Stimulated activated naive B cell treated with anti-CD40 and anti-IgM and Interleukin-4, amounts not matched to agents 10 μg/mL and 1 μg/mL and 100 μg/mL, for 72 hours (primary cell): ENCODE measurements around the gene KLHL17.
A peak's percentile ranks its signal among the peaks of the same experiment; 100 is the strongest.
"Not testable (repeated sequence)": the region's sequence is repeated elsewhere in the genome, so short reads cannot be mapped to it uniquely, and the experiment has no call there.

ENCODE experiments used
- ATAC-seq, 2 donors: fragments of 150-1000 bp; cut with Tn5 transposase; replicated peaks; 2 replicates each; pipeline ENCODE4 v1.10.0; 2021; ENCODE audit warnings: moderate library complexity in 1 of 2
- DNase-seq: peaks from one replicate; pipeline ENCODE4 v3.0.0; 2021
- H3K27ac Mint-ChIP-seq: one replicate; pipeline ENCODE4 v1.8.0; 2022; ENCODE audit warnings: mild to moderate bottlenecking, mixed read lengths
- H3K27me3 Mint-ChIP-seq, 2 donors: one replicate each; pipeline ENCODE4 v1.8.0; 2022; ENCODE audit warnings: mixed read lengths in 2 of 2
- H3K36me3 Mint-ChIP-seq, 2 donors: one replicate each; pipeline ENCODE4 v1.8.0; 2022; ENCODE audit warnings: mixed read lengths in 2 of 2, mild to moderate bottlenecking in 1 of 2
- H3K4me1 Mint-ChIP-seq, 2 donors: one replicate each; pipeline ENCODE4 v1.8.0; 2022; ENCODE audit warnings: mixed read lengths in 2 of 2, mild to moderate bottlenecking in 1 of 2
- H3K4me3 Mint-ChIP-seq, 2 donors: one replicate each; pipeline ENCODE4 v1.8.0; 2022; ENCODE audit warnings: mild to moderate bottlenecking in 2 of 2, mixed read lengths in 2 of 2, moderate library complexity in 1 of 2
- H3K9me3 Mint-ChIP-seq, 2 donors: one replicate each; pipeline ENCODE4 v1.8.0; 2022; ENCODE audit warnings: mixed read lengths in 2 of 2, mild to moderate bottlenecking in 1 of 2

Gene KLHL17

DNA sequence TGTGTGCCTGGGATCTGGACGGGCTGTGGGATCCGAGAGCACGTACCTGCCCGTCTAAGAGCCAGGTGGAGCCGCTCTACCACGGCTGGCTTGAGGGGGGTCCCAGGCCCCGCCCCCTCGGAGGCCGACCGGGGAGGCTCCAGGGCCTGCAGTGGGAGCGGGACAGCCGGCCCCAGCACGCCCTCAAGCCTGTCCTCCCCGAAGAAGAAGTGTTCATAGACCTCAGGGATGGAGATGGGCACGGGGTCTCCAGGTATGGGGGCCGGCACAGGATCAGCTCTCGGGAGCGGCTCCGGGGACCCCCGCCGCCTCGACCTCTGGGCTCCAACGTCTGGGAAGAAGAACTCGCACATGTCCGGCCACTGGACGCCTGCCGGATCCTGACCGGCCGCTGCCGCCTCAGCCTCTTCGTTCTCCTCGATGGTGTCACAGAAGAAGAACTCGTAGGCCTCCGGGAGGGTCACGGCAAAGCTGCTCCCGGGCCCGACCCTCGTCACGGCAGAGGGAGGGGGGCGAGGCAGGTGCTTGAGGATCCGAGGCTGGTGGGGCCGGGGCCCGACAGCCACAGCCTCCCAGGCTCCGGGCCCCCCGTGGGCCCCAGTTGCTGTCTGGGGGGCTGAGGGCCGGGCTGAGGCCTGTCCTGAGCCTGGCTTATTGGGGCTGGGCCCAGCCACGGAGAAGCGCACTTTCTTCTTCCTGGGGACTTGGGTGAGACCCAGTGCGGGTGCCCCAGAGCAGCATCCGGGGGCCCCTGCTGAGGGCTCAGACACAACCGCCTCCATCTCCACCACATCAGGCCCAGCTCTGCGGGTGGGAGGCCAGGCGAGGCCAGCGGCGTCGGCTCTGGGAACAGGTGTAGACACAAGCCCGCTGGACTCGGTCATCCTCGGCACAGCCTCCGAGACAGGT, 18.7 kb downstream of the KLHL17 start:
- Mint-ChIP-seq H3K27me3 (peaks cover 42 to 51% of the 10 kb centered on the region in 2 donors), H3K4me1 (peaks cover 9 to 13% of the 10 kb centered on the region in 2 donors), H3K36me3 (peaks cover 0 to 7% of the 10 kb centered on the region in 2 donors), H3K4me3 (no peak overlapping the region), H3K9me3 (peaks cover 0 to 4% of the 10 kb centered on the region in 2 donors), H3K27ac (no peak overlapping the region)
- DNase-seq = no peak
- no peak for ATAC-seq

DNA sequence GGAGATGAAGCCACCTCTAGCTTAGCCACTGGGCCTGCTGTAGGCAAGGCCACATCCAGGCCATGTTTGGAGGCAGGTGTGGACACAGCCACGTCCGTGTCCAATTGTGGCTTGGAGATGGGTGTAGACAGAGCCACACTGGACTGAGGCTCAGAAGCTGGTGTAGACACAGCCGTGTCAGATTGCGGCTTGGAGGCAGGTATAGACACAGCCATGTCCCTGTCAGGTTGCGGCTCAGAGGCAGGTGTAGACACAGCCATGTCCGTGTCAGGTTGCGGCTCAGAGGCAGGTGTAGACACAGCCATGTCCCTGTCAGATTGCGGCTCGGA, 19.3 kb downstream of the KLHL17 start:
- H3K4me3 Mint-ChIP-seq = no peak overlapping the region
- H3K4me1 Mint-ChIP-seq = peaks cover 9 to 13% of the 10 kb centered on the region in 2 donors
- no peak for DNase-seq
- no peak overlapping the region for H3K27ac Mint-ChIP-seq
- peaks cover 40 to 45% of the 10 kb centered on the region in 2 donors for H3K27me3 Mint-ChIP-seq
- peaks cover 0 to 4% of the 10 kb centered on the region in 2 donors for H3K9me3 Mint-ChIP-seq
- ATAC-seq = no peak
- peaks cover 0 to 7% of the 10 kb centered on the region in 2 donors for H3K36me3 Mint-ChIP-seq

DNA sequence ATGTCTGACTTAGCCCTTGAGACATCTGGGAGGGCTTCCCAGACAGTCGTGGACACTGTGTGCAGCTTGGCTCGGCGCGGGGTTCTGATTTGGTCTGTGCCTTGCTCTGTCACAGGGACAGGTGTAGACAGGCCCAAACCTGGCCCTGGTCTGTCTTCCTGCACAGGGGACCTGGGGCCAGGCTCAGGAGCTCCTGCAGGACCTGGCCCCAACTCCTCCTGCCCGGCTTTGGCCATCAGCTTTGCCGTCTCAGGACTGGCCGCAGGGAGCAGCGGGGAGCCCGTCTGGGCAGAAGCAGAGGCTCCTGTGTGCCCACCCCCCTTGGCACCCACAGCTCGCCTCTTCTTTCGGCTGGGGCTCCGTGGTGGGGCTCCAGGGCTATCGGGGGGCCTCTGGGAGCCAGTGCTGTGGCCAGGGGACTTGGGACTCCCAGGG, 19.8 kb downstream of the KLHL17 start:
- ATAC-seq (no peak), DNase-seq (no peak)
- Mint-ChIP-seq H3K4me3 (no peak overlapping the region), H3K9me3 (peaks cover 0 to 4% of the 10 kb centered on the region in 2 donors), H3K4me1 (peaks cover 9 to 13% of the 10 kb centered on the region in 2 donors), H3K36me3 (peaks cover 0 to 7% of the 10 kb centered on the region in 2 donors), H3K27ac (no peak overlapping the region), H3K27me3 (peaks cover 40 to 43% of the 10 kb centered on the region in 2 donors)

DNA sequence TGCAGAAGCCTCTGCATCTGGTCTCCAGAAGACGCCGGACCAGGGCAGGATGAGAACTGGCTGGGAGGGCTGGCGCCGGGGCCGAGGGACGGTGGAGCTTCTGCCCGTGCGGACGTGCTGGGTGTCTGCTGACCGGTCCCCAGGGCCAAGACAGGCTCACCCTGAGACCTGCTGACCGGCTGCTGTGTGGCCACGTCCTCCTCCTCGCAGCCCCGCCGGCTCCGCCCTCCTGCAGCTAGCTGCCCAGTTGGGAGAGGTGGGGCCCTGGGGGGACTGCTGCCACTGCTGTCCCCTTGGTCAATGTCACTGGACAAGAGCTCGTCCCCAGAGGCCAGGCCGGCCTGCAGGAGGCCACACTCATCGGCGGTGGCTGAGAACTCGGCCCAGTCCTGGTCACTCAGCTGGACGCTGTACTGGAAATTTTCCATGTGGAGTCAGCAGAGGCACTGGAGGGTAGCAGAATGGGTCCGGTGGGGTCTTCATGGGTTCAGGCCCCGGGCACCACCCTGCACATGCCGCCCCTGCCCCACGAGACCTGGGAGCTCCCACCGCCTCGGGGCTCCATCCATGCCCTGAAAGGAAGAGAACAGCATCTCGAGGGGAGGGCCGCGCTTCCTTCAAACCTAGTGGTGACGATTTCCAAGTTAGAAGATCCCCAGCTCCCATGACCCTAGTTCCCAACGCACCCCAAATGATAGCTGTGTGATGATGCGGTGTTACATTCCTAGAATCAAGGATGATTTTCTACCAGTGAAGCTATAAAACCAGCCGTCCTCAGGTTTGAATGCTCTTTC, 20.4 kb downstream of the KLHL17 start:
- no peak for ATAC-seq
- Mint-ChIP-seq H3K4me1 (peaks cover 5 to 12% of the 10 kb centered on the region in 2 donors), H3K36me3 (peaks cover 0 to 5% of the 10 kb centered on the region in 2 donors), H3K9me3 (peaks cover 0 to 4% of the 10 kb centered on the region in 2 donors), H3K4me3 (no peak overlapping the region), H3K27ac (no peak overlapping the region), H3K27me3 (peaks cover 40 to 43% of the 10 kb centered on the region in 2 donors)
- DNase-seq = no peak

DNA sequence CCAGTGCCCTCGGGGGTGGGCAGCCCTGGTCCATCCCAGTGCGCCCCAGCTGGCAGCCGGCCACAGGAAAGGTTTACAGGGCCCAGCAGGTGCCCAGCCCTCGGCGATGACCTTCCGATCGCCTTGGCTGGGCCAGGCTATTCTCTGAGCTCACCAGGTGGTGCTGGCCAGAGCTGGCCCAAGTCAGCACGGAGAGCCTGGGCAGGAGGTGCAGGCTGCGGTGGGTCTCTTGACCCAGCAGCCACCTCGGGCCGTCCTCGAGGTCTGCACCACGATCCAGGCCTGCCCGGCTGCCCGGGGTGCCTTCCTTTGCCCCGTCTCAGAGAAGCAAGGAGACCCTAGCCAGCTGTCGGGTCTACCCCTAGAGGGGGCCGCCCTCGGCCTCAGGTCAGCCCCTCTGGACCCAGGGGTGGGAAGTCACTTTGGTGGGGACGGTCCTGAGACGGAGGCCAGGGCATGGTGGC, 21.1 kb downstream of the KLHL17 start:
- Mint-ChIP-seq H3K4me3 (no peak overlapping the region), H3K36me3 (peaks cover 0 to 4% of the 10 kb centered on the region in 2 donors), H3K27me3 (peaks cover 44 to 47% of the 10 kb centered on the region in 2 donors), H3K27ac (no peak overlapping the region), H3K4me1 (peaks cover 0 to 8% of the 10 kb centered on the region in 2 donors), H3K9me3 (peaks cover 0 to 4% of the 10 kb centered on the region in 2 donors)
- DNase-seq = no peak
- ATAC-seq = no peak

DNA sequence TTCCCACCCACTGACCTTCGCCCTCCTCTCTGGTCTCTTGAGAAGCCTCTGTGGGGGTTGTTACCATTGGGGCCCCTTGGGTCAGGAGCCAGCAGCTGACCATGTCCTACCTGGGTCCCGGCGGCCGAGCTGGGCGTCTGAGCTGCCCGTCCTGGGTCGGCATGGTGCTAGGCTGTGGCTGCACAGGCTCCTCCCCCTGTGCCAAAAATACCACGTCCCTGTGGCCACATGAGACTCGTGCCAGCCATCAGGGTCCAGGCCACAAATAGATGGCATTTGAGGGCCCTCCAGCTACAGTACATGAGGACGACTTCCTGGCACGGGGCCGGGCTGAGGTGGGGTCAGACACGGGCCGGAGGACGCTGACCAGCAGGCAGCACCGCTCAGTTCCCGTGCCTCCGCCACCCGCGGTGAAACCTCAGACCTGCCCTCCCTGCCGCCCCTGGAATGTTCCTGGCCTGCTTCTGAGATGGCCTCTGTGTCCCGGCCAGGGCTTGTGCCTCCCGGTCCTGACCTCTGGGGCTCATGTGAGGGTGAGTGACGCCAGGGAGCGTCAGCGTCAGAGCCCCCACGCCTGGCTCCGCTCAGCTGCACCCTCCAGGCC, 21.7 kb downstream of the KLHL17 start, which contains the start of gene PERM1:
TSS of gene PERM1 (minus strand) at position 139 of the 604 bp plus-strand sequence. CDS start 1,064 bp downstream, outside the sequence.
- ATAC-seq (no peak), DNase-seq (no peak)
- Mint-ChIP-seq H3K4me1 (peaks cover 0 to 8% of the 10 kb centered on the region in 2 donors), H3K27ac (peak within 1 kb of the TSS; percentile 16), H3K4me3 (no peak within 1 kb of the TSS), H3K27me3 (peaks cover 44 to 50% of the 10 kb centered on the region in 2 donors), H3K36me3 (peaks cover 0 to 4% of the 10 kb centered on the region in 2 donors), H3K9me3 (peaks cover 0 to 4% of the 10 kb centered on the region in 2 donors)

DNA sequence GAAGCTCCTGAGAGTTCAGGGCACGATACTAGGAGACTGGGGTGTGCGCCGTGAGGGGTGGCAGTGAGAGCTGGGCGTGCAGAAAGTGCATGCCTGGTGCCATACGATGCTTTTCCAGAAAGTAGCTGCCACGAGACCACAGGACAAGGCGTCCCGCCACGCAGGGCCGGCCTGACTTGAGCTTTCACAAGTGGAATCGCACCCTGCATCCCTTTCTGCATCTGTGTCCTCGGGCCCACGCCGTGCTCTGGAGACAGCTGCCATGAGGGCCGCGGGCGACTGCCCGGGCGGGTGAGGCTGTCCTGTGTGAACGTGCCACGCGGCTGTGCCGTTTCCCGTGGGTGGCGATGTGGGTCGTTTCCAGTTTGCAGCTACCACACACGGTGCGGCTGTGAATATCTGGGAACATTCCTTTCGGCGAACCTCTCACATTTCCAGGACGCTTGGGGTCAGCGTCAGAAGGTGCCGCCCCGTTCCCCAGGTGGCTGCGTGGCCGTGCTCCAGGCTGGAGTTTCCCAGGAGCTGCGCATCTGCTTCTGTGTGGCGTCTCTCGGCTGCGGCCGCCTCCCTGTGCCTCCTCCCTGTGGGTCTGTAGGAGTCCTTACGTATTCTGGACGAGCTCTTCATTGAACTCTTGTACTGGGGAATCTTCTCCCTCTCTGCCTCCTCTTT, 22.5 kb downstream of the KLHL17 start:
- H3K4me3 Mint-ChIP-seq = no peak overlapping the region
- H3K36me3 Mint-ChIP-seq = peaks cover 0 to 4% of the 10 kb centered on the region in 2 donors
- H3K9me3 Mint-ChIP-seq = peaks cover under 1 to 4% of the 10 kb centered on the region in 2 donors
- peaks cover 44 to 49% of the 10 kb centered on the region in 2 donors for H3K27me3 Mint-ChIP-seq
- peaks cover 0 to 8% of the 10 kb centered on the region in 2 donors for H3K4me1 Mint-ChIP-seq
- no peak for DNase-seq
- ATAC-seq = no peak
- no peak overlapping the region for H3K27ac Mint-ChIP-seq

DNA sequence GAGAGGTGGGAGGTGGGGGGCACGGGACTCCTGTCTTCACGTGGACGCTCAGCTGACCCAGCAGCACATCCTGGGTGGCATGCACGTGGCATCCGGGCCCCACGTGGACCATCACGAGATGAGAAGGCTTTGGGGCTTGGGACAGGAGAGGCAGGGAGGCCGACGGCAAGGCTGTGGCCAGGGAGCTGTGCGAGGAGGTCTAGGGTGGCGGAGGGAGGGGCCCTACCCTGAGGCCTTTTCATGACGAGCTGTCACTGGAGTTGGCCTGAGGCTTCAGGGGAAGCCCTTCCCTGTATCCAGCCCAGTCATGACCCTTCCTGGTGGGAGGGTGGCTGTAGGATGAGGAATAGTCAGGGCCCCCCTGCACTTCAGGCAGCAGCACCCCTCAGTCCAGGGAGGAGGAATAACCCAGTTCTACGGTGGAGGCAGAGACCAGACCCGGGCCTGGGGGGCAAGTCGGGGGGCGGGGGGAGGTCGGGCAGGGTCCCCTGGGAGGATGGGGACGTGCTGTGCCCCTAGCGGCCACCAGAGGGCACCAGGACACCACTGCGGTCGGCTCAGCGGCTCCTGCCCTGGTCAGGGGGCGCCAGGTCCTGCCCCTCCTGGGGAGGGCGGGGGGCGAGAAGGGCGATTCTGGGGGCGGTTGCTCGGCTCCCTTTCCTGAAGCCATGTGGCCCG, 23.6 kb downstream of the KLHL17 start:
- DNase-seq (peak; percentile 39), ATAC-seq (peak; percentile 73 to 78)
- H3K36me3 Mint-ChIP-seq = peaks cover 0 to 5% of the 10 kb centered on the region in 2 donors
- peaks cover 3 to 6% of the 10 kb centered on the region in 2 donors for H3K9me3 Mint-ChIP-seq
- no peak overlapping the region for H3K27ac Mint-ChIP-seq
- H3K4me1 Mint-ChIP-seq = peaks cover 0 to 6% of the 10 kb centered on the region in 2 donors
- no peak overlapping the region for H3K4me3 Mint-ChIP-seq
- H3K27me3 Mint-ChIP-seq = peaks cover 45 to 53% of the 10 kb centered on the region in 2 donors

DNA sequence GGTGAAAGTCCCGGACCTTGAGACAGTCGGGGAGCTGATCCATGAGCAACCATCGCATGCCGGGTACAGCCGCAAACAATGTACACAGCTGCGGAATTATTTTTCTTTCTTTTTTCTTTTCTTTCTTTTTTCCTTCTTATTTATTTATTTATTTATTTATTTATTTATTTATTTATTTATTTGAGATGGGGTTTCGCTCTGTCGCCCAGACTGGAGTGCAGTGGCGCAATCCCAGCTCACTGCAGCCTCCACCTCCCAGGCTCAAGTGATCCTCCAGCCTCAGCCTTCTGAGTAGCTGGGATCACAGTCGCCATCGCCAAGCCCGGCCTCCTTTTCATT, 24.1 kb downstream of the KLHL17 start:
- Mint-ChIP-seq H3K36me3 (peaks cover 2 to 7% of the 10 kb centered on the region in 2 donors), H3K4me3 (no peak overlapping the region), H3K9me3 (peaks cover 6 to 8% of the 10 kb centered on the region in 2 donors), H3K27me3 (peaks cover 49 to 58% of the 10 kb centered on the region in 2 donors), H3K4me1 (peaks cover 0 to 9% of the 10 kb centered on the region in 2 donors), H3K27ac (no peak overlapping the region)
- DNase-seq (no peak), ATAC-seq (peak in 1 of 2 donors; percentile 16)

DNA sequence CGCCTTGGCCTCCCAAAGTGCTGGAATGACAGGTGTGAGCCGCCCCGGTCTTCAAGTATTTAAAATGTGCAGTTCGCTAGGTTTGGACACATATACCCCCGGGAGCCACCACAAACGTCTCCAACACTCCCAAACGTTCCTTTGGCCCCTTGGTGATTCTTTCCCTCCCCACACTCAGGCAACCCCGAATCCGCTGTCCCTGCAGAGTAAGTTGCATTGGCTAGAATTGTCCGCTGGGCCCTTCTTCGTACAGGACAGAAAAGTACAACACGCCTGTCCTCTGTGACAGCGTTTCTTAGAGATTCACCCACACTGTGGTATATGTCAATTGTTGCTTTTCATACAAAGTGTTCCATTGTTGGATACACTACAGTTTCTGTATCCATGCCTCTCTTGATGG, 24.7 kb downstream of the KLHL17 start:
- Mint-ChIP-seq H3K36me3 (peaks cover 2 to 7% of the 10 kb centered on the region in 2 donors), H3K9me3 (peaks cover 6 to 8% of the 10 kb centered on the region in 2 donors), H3K27ac (no peak overlapping the region), H3K27me3 (peaks cover 53 to 65% of the 10 kb centered on the region in 2 donors), H3K4me3 (no peak overlapping the region), H3K4me1 (peaks cover 0 to 9% of the 10 kb centered on the region in 2 donors)
- ATAC-seq = no peak
- DNase-seq = no peak

DNA sequence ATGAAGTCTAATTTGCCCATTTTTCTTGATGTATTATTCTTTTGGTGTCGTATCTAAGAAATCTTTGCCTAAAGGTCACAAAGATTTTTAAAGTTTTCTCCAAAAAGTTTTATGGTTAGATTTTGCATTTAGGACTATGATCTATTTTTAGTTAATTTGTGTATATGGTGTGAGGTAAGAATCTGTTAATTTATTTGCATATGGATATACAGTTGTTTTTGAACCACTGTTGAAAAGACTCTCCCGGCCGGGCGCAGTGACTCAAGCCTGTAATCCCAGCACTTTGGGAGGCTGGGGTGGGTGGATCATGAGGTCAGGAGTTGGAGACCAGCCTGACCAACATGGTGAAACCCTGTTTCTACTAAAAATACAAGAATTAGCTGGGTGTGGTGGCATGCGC, 27.7 kb downstream of the KLHL17 start:
- not testable (repeated sequence) for ATAC-seq, H3K36me3 Mint-ChIP-seq, DNase-seq, H3K4me3 Mint-ChIP-seq
- H3K27me3 Mint-ChIP-seq = peaks cover 49 to 78% of the 10 kb centered on the region in 2 donors
- peak overlapping the region; percentile 42 for H3K27ac Mint-ChIP-seq
- peaks cover 6 to 13% of the 10 kb centered on the region in 2 donors for H3K4me1 Mint-ChIP-seq
- H3K9me3 Mint-ChIP-seq = peaks cover 9 to 13% of the 10 kb centered on the region in 2 donors

DNA sequence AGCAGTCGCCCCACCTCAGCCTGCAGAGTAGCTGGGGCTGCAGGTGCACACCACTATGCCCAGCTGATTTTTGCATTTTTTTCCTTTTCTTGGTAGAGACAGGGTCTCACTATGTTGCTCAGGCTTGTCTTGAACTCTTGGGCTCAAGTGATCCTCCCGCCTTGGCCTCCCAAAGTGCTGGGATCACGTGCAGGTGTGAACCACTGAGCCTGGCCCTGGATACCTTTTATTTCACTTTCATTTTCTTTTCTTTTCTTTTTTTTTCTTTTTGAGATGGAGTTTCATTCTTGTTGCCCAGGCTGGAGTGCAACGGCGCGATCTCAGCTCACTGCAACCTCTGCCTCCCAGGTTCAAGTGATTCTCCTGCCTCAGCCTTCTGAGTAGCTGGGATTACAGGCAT, 30.9 kb downstream of the KLHL17 start:
- peaks cover 11 to 13% of the 10 kb centered on the region in 2 donors for H3K4me1 Mint-ChIP-seq
- peaks cover 41 to 80% of the 10 kb centered on the region in 2 donors for H3K27me3 Mint-ChIP-seq

DNA sequence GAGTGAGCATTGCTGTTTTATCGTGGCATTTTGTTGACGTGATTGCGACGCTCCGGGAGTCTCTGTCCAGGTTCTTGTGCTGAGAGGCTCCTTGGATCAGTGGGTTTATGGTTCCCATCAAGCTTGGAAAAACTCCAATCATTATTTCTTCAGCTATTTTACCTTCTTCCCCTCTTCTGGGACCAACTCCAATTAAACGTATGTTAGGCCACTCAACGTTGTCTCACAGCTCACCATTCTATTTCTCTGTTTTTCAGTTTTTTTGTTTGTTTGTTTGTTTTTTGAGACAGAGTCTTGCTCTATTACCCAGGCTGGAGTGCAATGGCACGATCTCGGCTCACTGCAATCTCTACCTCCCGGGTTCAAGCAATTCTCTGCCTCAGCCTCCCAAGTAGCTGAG, 31.5 kb downstream of the KLHL17 start:
- Mint-ChIP-seq H3K27me3 (peaks cover 40 to 78% of the 10 kb centered on the region in 2 donors), H3K9me3 (peaks cover 9 to 13% of the 10 kb centered on the region in 2 donors), H3K36me3 (peaks cover 4 to 7% of the 10 kb centered on the region in 2 donors), H3K4me1 (peaks cover 11 to 13% of the 10 kb centered on the region in 2 donors), H3K27ac (no peak overlapping the region), H3K4me3 (no peak overlapping the region)
- DNase-seq (no peak), ATAC-seq (no peak)

More for the DNA sequence above, 30.9 kb downstream of the KLHL17 start:
- not testable (repeated sequence) for H3K27ac Mint-ChIP-seq, DNase-seq, H3K36me3 Mint-ChIP-seq, H3K4me3 Mint-ChIP-seq, ATAC-seq
- H3K9me3 Mint-ChIP-seq = peaks cover 9 to 13% of the 10 kb centered on the region in 2 donors
